Measurements from ENCODE around the gene TTC39B.

DNA sequence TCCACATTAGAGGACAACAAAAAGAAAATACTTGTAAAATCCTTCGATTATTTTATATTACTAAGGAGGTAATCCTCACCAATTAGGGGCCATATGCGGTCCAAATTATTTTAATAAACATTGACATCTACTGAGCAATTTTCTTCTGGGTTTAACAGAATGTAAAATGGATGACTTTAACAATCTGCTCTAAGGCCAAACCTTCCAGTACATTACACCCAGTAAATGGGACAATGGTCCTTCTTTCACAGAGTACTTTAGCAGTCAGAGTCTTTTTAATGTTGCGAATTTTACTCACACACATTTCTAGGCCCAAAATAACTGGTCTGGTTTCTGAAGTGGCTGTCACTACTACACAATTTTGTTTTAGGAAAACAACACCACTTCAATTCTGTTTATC, 106.9 kb downstream of the TTC39B start:
- TF ChIP-seq, protein P1, sequence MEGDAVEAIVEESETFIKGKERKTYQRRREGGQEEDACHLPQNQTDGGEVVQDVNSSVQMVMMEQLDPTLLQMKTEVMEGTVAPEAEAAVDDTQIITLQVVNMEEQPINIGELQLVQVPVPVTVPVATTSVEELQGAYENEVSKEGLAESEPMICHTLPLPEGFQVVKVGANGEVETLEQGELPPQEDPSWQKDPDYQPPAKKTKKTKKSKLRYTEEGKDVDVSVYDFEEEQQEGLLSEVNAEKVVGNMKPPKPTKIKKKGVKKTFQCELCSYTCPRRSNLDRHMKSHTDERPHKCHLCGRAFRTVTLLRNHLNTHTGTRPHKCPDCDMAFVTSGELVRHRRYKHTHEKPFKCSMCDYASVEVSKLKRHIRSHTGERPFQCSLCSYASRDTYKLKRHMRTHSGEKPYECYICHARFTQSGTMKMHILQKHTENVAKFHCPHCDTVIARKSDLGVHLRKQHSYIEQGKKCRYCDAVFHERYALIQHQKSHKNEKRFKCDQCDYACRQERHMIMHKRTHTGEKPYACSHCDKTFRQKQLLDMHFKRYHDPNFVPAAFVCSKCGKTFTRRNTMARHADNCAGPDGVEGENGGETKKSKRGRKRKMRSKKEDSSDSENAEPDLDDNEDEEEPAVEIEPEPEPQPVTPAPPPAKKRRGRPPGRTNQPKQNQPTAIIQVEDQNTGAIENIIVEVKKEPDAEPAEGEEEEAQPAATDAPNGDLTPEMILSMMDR (IDR thresholded peaks at IDR 0.05; ENCODE audit: insufficient read depth, low read depth, low read length), result no peak
- no peak for TF ChIP-seq EZH2 (IDR thresholded peaks at IDR 0.05; ENCODE audit: insufficient read depth, low read length)
